Upper lobe of left lung (tissue), 4 donors: ENCODE results near the gene FAM227A.

Source experiments
- EP300 ChIP-seq, 4 donors: sonication (generic); formaldehyde crosslinking; IDR thresholded peaks; one replicate each; pipeline ENCODE4 v1.5.1; 2017; ENCODE audit warnings: antibody characterized with exemption in 4 of 4, control low read depth in 2 of 4
- POLR2A ChIP-seq, 4 donors: fragments of 450-650 bp; IDR thresholded peaks; one replicate each; pipeline ENCODE4 v1.5.1; 2016 to 2017; ENCODE audit warnings: antibody characterized with exemption in 4 of 4, mild to moderate bottlenecking in 2 of 4
- POLR2AphosphoS5 ChIP-seq, 2 donors: sonication (generic); formaldehyde crosslinking; IDR thresholded peaks; one replicate each; pipeline ENCODE4 v1.5.1; 2017; ENCODE audit warnings: antibody characterized with exemption in 2 of 2
- TF ChIP-seq, protein P1 (sequence below), 6 experiments: fragments of 450-650 bp in 4 of 6; fragments of 200-600 bp in 2 of 6; sonication (generic) in 2 of 6; IDR thresholded peaks; one replicate each; pipeline ENCODE4 v1.5.1; 2016 to 2019; ENCODE audit warnings: antibody characterized with exemption in 6 of 6

DNA sequence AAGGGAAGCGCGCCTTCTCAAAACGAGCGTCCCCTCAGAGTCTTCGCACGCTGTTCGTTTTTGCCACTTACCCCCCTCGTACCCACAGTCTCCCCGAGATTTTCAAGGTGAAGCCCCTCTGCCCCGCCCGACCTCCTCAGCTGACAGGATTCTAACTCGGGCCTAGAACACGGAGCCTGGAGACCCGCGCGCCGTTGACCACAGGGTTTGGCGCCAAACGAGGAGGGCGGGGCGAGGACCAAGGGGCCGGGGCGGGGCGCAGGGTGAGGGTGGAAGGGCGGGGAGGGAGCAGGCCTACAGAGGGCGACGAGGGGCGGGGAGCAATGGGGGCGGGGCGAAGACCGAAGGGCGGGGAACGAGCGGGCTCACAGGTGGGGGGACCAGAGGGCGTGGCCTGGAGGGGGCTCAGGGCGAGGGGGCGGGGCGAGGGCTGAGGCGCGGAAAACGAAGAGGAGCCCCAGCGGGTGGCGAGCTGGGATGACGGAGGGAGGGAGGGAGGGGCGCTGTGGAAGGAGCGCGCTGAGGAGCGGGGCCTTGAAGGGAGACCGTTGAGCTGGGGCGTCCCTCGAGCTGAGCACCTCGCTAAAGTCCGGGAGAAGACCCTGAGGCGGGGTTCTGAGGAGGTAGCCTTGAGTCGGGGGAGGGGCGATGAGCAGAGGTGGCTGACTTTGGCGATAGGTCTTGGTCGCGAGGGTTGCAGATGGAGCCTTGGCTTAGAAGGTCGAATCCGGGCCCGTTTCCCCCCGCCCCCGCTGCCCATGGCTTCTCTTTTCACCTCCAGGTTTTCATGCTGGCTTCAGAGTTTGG lies 86.0 kb downstream of the FAM227A start, which contains the start of gene DMC1:
- TF ChIP-seq, protein P1, sequence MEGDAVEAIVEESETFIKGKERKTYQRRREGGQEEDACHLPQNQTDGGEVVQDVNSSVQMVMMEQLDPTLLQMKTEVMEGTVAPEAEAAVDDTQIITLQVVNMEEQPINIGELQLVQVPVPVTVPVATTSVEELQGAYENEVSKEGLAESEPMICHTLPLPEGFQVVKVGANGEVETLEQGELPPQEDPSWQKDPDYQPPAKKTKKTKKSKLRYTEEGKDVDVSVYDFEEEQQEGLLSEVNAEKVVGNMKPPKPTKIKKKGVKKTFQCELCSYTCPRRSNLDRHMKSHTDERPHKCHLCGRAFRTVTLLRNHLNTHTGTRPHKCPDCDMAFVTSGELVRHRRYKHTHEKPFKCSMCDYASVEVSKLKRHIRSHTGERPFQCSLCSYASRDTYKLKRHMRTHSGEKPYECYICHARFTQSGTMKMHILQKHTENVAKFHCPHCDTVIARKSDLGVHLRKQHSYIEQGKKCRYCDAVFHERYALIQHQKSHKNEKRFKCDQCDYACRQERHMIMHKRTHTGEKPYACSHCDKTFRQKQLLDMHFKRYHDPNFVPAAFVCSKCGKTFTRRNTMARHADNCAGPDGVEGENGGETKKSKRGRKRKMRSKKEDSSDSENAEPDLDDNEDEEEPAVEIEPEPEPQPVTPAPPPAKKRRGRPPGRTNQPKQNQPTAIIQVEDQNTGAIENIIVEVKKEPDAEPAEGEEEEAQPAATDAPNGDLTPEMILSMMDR (IDR thresholded peaks at IDR 0.05): peak in 1 of 6 experiments; percentile 9
- TF ChIP-seq POLR2A (IDR thresholded peaks at IDR 0.05) (peak in 1 of 4 donors; percentile 25), POLR2AphosphoS5 (IDR thresholded peaks at IDR 0.05) (peak; percentile 3 to 66), EP300 (IDR thresholded peaks at IDR 0.05) (no peak)
